ENCODE measurements around the gene STARD3.

STARD3 gene

DNA sequence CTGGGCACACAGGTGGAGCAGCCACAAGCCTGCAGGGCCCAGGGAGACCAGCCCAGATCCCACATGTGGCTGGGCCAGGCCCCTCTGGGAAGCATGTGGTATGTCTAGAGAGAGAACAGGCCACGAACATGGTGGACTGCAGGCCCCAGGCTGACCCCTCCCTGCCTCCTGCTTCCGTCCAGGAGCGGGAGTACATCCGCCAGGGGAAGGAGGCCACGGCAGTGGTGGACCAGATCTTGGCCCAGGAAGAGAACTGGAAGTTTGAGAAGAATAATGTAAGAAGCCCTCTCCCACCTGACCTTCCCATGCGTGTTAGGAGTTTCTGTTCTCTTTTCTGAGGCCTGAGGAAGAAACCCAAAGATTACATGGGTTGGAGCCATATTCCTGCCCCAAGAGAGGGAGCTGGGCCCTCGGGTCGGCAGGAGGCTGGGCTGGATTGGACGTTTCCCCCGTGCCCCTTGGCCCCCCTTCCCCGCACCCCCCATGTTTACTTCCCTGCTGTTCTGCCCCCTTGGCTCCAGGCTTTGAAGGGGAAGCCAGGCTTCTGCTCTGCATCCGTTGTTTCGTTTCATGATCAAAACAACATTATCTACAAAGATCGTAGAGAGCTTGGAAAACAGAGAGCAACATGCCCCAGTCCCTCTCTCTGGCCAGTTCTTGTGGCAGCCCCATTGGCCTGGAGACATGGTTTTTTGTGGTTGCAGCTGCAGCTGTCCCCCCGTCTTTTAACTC is 22.5 kb downstream of the STARD3 start:
- Histone ChIP-seq H3K27ac (ENCODE audit: low read length) (no peak overlapping the region), H3K4me1 (ENCODE audit: insufficient read depth, low read length) (peaks cover 5% of the 10 kb centered on the region), H3K27me3 (ENCODE audit: insufficient read depth, low read length) (no peaks in the 10 kb centered on the region), H3K4me3 (ENCODE audit: low read length) (no peak overlapping the region), H3K9ac (ENCODE audit: low read depth, low read length) (no peak overlapping the region), H3K36me3 (ENCODE audit: insufficient read depth, low read depth, low read length) (peaks cover 34% of the 10 kb centered on the region; the same call in 1 of the 2 replicates), H3K9me3 (ENCODE audit: insufficient read depth, low read depth, low read length) (no peaks in the 10 kb centered on the region)

DNA sequence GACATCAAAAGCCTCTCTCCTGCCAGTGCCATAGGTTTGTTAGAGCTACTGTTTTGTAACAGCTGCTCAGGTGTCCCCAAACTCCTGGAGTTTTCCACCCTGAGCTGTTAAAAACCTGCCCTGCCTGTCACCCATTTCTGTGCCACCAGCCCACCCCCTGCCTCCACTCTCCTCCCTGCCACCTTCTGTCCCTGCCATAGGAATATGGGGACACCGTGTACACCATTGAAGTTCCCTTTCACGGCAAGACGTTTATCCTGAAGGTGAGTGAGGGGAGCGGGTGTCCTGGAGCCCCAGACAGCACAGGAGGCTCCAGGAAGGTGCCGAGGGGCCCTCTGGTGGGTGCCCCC is 23.0 kb downstream of the STARD3 start:
- Histone ChIP-seq H3K4me3 (ENCODE audit: low read length) (no peak overlapping the region), H3K27ac (ENCODE audit: low read length) (no peak overlapping the region), H3K9ac (ENCODE audit: low read depth, low read length) (no peak overlapping the region), H3K27me3 (ENCODE audit: insufficient read depth, low read length) (no peaks in the 10 kb centered on the region), H3K36me3 (ENCODE audit: insufficient read depth, low read depth, low read length) (peaks cover 30% of the 10 kb centered on the region; the same call in 1 of the 2 replicates), H3K9me3 (ENCODE audit: insufficient read depth, low read depth, low read length) (no peaks in the 10 kb centered on the region), H3K4me1 (ENCODE audit: insufficient read depth, low read length) (peaks cover 7% of the 10 kb centered on the region)

DNA sequence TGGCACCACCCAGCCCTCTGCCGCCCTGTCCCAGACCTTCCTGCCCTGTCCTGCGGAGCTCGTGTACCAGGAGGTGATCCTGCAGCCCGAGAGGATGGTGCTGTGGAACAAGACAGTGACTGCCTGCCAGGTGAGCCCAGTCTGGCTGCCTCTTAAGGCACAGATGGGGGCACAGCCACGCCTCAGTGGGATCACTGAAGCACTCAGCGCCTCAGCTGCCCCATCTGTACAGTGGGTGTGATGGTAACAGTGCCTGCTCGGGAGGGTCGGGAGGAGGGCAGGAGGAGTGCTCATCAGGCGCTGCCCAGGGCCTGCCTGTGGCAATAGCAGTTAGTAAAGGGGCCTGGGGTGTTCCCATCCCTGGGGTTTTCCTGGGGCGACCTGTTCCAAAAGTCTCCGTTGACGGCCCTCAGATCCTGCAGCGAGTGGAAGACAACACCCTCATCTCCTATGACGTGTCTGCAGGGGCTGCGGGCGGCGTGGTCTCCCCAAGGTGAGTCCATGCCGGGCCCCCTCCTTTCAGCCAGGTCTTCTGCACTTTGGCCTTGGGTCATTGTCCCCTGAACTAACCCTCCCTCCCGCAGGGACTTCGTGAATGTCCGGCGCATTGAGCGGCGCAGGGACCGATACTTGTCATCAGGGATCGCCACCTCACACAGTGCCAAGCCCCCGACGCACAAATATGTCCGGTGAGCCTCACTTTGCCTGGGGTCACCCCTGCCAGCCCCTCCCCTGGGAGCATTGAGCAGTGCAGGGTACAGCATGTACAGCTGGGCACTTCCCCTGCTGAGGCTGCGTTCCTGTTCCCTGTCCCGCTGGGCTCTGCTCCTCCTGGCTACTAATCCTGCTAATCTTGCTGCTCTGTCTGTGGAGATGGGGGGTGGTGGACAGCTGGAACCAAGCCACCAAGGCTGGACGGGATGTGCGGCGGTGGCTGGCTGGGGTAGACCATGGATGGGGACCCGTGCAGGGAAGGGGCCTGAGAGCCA is 23.7 kb downstream of the STARD3 start:
- no peak overlapping the region for H3K9ac ChIP-seq (ENCODE audit: low read depth, low read length)

DNA sequence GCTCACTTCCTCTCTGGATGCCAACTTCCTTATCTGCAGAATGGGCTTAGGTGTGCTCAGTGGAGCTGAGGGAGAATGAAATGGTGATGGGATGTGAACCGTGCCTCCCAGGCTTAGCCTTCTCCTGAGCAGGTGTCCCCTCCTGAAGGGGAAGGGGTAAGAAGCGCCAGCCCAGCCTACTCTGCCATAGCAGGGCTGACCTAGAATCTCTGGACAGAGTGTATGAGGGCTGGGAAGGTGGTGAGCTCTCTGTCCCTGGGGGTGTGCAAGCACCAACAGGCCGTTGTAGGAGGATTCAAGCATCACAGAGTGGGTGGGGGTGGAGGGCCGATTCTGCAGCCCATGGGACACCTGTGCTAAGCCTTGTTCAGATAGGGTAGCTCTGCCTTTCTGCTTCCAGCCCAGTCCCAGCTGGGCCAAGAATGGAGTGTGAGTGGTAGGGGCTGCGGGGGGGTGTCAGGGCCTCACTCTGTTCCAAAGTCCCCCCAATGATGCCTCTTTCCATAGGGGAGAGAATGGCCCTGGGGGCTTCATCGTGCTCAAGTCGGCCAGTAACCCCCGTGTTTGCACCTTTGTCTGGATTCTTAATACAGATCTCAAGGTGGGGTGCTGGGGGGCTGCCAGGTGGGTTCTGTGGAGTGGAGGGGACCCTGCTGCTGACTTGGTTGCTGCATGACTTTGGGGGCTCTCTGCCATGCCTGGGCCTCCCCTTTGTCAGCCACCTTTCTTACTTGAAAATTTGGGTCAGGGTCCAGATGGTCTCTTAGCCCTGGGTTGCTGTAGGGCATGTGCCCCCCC is 25.0 kb downstream of the STARD3 start:
- Histone ChIP-seq H3K27me3 (ENCODE audit: insufficient read depth, low read length) (peaks cover 15% of the 10 kb centered on the region), H3K9me3 (ENCODE audit: insufficient read depth, low read depth, low read length) (no peaks in the 10 kb centered on the region), H3K4me3 (ENCODE audit: low read length) (no peak overlapping the region), H3K9ac (ENCODE audit: low read depth, low read length) (no peak overlapping the region), H3K4me1 (ENCODE audit: insufficient read depth, low read length) (peaks cover 16% of the 10 kb centered on the region), H3K36me3 (ENCODE audit: insufficient read depth, low read depth, low read length) (peaks cover 26% of the 10 kb centered on the region; the same call in 1 of the 2 replicates), H3K27ac (ENCODE audit: low read length) (no peak overlapping the region)

More for the DNA sequence above, 23.7 kb downstream of the STARD3 start:
- peaks cover 3% of the 10 kb centered on the region; the same call in 1 of the 2 replicates for H3K27me3 ChIP-seq (ENCODE audit: insufficient read depth, low read length)
- peaks cover 26% of the 10 kb centered on the region; the same call in 1 of the 2 replicates for H3K36me3 ChIP-seq (ENCODE audit: insufficient read depth, low read depth, low read length)
- H3K4me3 ChIP-seq (ENCODE audit: low read length): no peak overlapping the region
- no peak overlapping the region for H3K27ac ChIP-seq (ENCODE audit: low read length)
- no peaks in the 10 kb centered on the region for H3K9me3 ChIP-seq (ENCODE audit: insufficient read depth, low read depth, low read length)
- peaks cover 11% of the 10 kb centered on the region for H3K4me1 ChIP-seq (ENCODE audit: insufficient read depth, low read length)

DNA sequence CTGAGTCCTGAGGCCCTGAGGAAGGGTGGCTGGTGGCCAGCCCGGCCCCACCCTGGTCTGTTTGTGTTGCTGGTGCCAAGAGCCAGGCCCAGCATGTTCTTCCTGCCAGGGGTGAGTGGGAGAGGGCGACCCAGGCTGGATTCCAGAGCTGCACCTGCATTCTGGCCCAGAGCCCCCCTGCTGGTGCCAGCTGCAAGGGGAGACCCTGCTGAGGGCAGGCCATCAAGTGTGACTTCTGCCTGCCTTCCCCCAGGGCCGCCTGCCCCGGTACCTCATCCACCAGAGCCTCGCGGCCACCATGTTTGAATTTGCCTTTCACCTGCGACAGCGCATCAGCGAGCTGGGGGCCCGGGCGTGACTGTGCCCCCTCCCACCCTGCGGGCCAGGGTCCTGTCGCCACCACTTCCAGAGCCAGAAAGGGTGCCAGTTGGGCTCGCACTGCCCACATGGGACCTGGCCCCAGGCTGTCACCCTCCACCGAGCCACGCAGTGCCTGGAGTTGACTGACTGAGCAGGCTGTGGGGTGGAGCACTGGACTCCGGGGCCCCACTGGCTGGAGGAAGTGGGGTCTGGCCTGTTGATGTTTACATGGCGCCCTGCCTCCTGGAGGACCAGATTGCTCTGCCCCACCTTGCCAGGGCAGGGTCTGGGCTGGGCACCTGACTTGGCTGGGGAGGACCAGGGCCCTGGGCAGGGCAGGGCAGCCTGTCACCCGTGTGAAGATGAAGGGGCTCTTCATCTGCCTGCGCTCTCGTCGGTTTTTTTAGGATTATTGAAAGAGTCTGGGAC is 25.8 kb downstream of the STARD3 start:
- Histone ChIP-seq H3K27me3 (ENCODE audit: insufficient read depth, low read length) (peaks cover 23% of the 10 kb centered on the region), H3K36me3 (ENCODE audit: insufficient read depth, low read depth, low read length) (peaks cover 26% of the 10 kb centered on the region; the same call in 1 of the 2 replicates), H3K4me1 (ENCODE audit: insufficient read depth, low read length) (peaks cover 16% of the 10 kb centered on the region), H3K27ac (ENCODE audit: low read length) (no peak overlapping the region), H3K9ac (ENCODE audit: low read depth, low read length) (no peak overlapping the region), H3K9me3 (ENCODE audit: insufficient read depth, low read depth, low read length) (no peaks in the 10 kb centered on the region), H3K4me3 (ENCODE audit: low read length) (no peak overlapping the region)

DNA sequence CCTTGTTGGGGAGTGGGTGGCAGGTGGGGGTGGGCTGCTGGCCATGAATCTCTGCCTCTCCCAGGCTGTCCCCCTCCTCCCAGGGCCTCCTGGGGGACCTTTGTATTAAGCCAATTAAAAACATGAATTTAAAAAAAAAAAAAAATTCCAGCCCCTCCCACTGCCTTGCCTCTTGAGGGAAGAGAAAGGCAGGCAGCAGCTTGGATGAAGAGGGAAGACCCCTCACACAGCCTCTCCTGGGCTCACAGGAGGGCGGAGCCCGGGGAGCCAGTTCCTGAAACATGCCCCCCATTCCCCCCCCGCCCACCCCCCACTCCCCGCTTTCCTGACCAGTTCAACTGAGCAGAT is 26.4 kb downstream of the STARD3 start:
- H3K9ac ChIP-seq (ENCODE audit: low read depth, low read length): no peak overlapping the region
- H3K9me3 ChIP-seq (ENCODE audit: insufficient read depth, low read depth, low read length): no peaks in the 10 kb centered on the region
- peaks cover 29% of the 10 kb centered on the region for H3K27me3 ChIP-seq (ENCODE audit: insufficient read depth, low read length)
- peaks cover 23% of the 10 kb centered on the region; the same call in 1 of the 2 replicates for H3K36me3 ChIP-seq (ENCODE audit: insufficient read depth, low read depth, low read length)
- peaks cover 16% of the 10 kb centered on the region for H3K4me1 ChIP-seq (ENCODE audit: insufficient read depth, low read length)
- no peak overlapping the region for H3K4me3 ChIP-seq (ENCODE audit: low read length)
- no peak overlapping the region for H3K27ac ChIP-seq (ENCODE audit: low read length)

DNA sequence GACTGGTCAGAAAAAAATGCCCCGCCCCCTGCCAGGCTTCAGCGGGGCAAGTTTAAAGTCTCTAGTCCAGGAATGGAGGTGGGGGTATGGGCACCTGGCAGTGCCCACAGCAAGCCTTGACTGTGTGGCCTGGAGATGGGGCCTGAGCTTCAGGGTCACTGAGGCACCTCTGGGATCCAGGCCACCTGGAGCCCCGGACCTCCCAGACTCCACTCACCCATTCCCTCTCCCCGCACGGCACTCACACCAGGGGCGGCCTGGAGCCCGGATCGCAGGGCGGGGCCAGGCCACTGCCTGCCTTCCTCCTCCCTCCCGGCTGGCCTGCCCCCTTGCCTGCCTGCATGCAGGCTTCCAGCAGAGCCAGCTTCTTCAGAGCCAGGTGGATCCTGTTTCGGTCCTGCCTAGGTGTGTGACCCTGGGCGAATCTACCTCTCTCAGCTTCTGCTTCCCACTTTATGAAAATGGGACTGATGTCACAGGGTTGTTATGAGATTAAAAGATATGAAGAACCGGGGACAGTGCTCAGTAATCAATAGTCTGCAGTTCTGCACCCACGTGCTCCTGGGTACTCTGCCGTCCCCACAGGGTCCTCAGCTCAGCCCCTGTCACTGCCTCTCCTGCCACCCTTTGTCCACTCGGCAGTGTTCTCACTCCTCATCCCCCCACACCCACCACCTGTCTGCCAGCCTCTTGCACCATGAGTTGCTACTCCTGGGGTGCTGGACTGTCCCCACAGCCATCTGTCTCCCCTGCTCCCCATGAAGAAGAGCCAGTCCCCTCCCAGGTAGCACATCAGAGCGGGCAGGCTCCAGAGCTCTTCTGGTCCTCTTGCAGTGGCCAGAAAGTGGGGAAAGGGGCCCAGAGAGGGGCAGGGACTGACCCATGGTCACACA is 27.0 kb downstream of the STARD3 start:
- Histone ChIP-seq H3K9me3 (ENCODE audit: insufficient read depth, low read depth, low read length) (no peaks in the 10 kb centered on the region), H3K27me3 (ENCODE audit: insufficient read depth, low read length) (peaks cover 35% of the 10 kb centered on the region), H3K4me1 (ENCODE audit: insufficient read depth, low read length) (peaks cover 19% of the 10 kb centered on the region), H3K27ac (ENCODE audit: low read length) (no peak overlapping the region), H3K9ac (ENCODE audit: low read depth, low read length) (peak overlapping the region; percentile 2; the same call in 1 of the 2 replicates), H3K36me3 (ENCODE audit: insufficient read depth, low read depth, low read length) (peaks cover 17% of the 10 kb centered on the region; the same call in 1 of the 2 replicates), H3K4me3 (ENCODE audit: low read length) (peak overlapping the region; percentile 52; the same call in 1 of the 2 replicates)

DNA sequence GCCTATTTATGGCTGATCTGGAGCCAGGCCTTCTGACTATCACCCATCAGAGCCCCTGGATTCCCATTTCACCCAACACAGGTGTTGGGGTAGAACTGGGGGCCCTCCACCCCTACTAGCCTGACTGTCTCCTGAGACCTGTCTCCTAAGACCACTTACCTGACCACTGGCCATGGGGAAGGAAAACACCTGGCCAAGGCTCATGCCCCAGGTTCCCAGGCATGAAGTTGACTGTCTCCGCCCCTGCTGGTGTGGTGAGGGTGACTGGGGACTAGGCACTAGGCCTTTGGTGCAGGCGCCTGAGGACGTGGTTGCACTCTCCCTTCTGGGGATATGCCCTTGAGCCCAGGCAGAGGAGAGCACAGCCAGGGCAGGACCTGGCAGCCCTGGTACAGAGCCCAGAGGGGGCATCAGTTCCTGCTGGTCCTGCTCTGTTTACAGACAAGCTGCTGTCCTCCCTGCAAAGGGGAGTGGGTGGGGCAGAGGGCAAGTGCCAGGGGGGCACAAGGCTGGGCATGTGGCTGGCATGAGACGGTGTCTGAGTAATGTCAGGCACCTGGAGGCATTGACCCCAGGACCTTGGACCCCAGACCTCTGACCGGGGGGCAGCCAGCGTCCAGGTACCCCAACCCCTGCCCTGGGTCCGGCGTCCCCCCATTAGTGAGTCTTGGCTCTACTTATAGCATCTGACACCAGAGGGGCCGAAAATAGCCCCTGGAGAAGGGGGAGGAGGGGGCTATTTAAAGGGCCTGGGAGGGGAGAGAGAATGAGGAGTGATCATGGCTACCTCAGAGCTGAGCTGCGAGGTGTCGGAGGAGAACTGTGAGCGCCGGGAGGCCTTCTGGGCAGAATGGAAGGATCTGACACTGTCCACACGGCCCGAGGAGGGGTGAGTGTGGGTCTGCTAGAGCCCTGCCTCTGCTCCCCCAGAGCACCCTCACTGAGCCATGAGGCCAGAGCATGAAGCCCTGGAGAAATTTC is 27.9 kb downstream of the STARD3 start, which contains the start of gene TCAP:
Gene TCAP (plus strand): TSS at position 769 of the 981 bp plus-strand sequence. CDS start 11 bp downstream, at position 780.
- Histone ChIP-seq H3K9me3 (ENCODE audit: insufficient read depth, low read depth, low read length) (no peaks in the 10 kb centered on the region), H3K9ac (ENCODE audit: low read depth, low read length) (peak within 1 kb of the TSS; percentile 2; the same call in 1 of the 2 replicates), H3K4me3 (ENCODE audit: low read length) (no peak within 1 kb of the TSS; the same call in 1 of the 2 replicates), H3K27ac (ENCODE audit: low read length) (no peak within 1 kb of the TSS), H3K4me1 (ENCODE audit: insufficient read depth, low read length) (peaks cover 19% of the 10 kb centered on the region), H3K36me3 (ENCODE audit: insufficient read depth, low read depth, low read length) (peaks cover 15% of the 10 kb centered on the region; the same call in 1 of the 2 replicates), H3K27me3 (ENCODE audit: insufficient read depth, low read length) (peaks cover 44% of the 10 kb centered on the region)

DNA sequence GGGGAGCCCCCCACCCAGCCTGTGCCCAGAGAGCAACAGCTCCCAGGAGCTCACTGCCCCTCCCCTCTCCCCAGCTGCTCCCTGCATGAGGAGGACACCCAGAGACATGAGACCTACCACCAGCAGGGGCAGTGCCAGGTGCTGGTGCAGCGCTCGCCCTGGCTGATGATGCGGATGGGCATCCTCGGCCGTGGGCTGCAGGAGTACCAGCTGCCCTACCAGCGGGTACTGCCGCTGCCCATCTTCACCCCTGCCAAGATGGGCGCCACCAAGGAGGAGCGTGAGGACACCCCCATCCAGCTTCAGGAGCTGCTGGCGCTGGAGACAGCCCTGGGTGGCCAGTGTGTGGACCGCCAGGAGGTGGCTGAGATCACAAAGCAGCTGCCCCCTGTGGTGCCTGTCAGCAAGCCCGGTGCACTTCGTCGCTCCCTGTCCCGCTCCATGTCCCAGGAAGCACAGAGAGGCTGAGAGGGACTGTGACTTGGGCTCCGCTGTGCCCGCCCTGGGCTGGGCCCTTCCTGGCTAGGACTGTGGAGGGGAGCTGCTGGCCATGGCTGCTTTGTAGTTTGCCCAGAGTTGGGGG is 28.8 kb downstream of the STARD3 start:
- H3K27me3 ChIP-seq (ENCODE audit: insufficient read depth, low read length): peaks cover 52% of the 10 kb centered on the region
- no peak overlapping the region for H3K4me3 ChIP-seq (ENCODE audit: low read length)
- no peak overlapping the region for H3K9ac ChIP-seq (ENCODE audit: low read depth, low read length)
- H3K36me3 ChIP-seq (ENCODE audit: insufficient read depth, low read depth, low read length): 0 out of 2 replicates have a peak, but pooled peaks cover 7% of the 10 kb centered on the region
- no peak overlapping the region for H3K27ac ChIP-seq (ENCODE audit: low read length)
- peaks cover 19% of the 10 kb centered on the region for H3K4me1 ChIP-seq (ENCODE audit: insufficient read depth, low read length)
- H3K9me3 ChIP-seq (ENCODE audit: insufficient read depth, low read depth, low read length): no peaks in the 10 kb centered on the region
